NB4 (cell line): ENCODE measurements around the gene KATNIP.

Experiments used
- DNase-seq: peaks from one replicate; pipeline ENCODE4 v3.0.0; 2010; ENCODE audit warnings: low read depth
- H3K4me3 ChIP-seq: one replicate; pipeline ENCODE4 v1.5.1; 2011; ENCODE audit warnings: mild to moderate bottlenecking, low read depth, low read length, moderate library complexity
- MYC ChIP-seq: IDR thresholded peaks from 2 replicates; pipeline ENCODE4 v1.6.1; 2011; ENCODE audit warnings: low read depth, low read length
- POLR2A ChIP-seq: IDR thresholded peaks from 2 replicates; pipeline ENCODE4 v1.6.1; 2011; ENCODE audit warnings: mild to moderate bottlenecking; ENCODE audit not compliant: insufficient read length; ENCODE audit errors: extremely low read depth
- TF ChIP-seq, protein P1 (sequence below): IDR thresholded peaks from one replicate; pipeline ENCODE4 v1.5.1; 2012; ENCODE audit warnings: low read depth, low read length
- TF ChIP-seq, protein P2 (sequence below): IDR thresholded peaks from 2 replicates; pipeline ENCODE4 v1.6.1; 2011; ENCODE audit warnings: low read depth, low read length

KATNIP gene

DNA sequence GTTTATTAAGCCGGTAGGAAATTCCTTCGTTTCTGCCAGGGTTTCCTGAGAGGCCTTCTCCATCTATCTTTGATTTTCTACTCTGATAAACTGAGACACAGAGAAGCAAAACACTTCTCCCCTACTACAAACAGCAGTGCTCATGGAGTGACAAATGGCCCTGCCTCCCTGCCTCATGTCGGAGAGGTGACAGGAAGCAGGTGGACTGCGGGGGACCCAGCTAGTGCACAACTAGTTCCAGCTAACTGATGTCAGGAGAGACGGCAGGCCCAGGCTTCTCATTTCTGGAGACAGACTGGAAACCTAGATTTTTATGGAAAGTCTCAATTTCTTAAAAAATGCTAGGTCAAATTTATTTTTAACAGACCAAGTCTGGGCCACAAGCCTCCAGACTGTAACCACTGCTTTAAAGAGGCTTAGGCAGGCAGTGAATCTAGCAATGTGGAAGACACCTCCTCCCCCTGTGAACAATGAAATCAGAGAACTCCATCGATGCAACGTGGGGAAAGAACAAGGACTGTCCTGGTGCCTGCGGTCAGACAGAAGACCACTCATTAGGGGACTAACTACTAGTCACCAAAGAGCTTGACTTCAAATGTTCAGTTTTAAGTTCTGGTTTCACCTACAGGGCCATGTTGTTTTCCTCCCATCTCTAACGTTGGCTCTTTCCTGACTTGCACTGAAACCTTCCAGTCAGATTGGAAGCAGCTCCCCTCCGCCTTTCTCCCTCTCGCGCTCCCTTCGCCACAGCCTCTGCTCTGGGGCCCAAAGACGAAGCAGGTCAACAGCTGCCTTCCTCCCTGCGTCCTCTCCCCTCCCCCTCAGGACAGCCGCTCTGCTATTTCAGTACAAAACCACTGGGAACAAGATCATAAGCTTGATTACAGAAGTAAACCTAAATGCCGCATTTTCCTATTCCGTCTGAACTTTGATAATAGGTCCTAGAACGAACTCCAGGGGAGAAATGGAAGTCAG lies 17.8 kb upstream of the KATNIP start:
- no peak overlapping the region for H3K4me3 ChIP-seq
- TF ChIP-seq, protein P1, sequence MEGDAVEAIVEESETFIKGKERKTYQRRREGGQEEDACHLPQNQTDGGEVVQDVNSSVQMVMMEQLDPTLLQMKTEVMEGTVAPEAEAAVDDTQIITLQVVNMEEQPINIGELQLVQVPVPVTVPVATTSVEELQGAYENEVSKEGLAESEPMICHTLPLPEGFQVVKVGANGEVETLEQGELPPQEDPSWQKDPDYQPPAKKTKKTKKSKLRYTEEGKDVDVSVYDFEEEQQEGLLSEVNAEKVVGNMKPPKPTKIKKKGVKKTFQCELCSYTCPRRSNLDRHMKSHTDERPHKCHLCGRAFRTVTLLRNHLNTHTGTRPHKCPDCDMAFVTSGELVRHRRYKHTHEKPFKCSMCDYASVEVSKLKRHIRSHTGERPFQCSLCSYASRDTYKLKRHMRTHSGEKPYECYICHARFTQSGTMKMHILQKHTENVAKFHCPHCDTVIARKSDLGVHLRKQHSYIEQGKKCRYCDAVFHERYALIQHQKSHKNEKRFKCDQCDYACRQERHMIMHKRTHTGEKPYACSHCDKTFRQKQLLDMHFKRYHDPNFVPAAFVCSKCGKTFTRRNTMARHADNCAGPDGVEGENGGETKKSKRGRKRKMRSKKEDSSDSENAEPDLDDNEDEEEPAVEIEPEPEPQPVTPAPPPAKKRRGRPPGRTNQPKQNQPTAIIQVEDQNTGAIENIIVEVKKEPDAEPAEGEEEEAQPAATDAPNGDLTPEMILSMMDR = no peak
- TF ChIP-seq MYC = no peak
- no peak for TF ChIP-seq POLR2A
- TF ChIP-seq, protein P2, sequence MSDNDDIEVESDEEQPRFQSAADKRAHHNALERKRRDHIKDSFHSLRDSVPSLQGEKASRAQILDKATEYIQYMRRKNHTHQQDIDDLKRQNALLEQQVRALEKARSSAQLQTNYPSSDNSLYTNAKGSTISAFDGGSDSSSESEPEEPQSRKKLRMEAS = no peak
- DNase-seq = no peak

DNA sequence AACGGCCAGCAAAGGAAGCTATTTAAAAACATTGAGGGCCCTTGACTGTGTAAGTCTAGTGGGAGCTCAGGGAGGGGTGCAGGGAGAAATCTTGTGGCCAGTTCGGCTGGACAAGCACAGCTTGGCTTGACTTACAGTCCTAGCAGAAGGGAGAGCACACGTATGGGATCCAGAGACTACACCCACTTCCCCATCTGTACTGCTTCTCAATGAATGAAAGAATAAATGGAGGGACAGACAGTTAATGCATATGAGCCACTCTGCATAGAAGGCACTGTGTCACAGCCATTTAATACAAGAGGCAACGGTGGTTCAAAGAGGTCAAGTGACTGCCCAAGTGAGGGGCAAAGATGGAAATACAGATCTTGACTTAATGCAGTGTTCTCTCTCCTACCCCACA lies 15.7 kb upstream of the KATNIP start:
- no peak overlapping the region for H3K4me3 ChIP-seq
- DNase-seq = no peak
- TF ChIP-seq MYC = no peak
- no peak for TF ChIP-seq POLR2A
- TF ChIP-seq, protein P2 = no peak
- TF ChIP-seq, protein P1 = no peak

DNA sequence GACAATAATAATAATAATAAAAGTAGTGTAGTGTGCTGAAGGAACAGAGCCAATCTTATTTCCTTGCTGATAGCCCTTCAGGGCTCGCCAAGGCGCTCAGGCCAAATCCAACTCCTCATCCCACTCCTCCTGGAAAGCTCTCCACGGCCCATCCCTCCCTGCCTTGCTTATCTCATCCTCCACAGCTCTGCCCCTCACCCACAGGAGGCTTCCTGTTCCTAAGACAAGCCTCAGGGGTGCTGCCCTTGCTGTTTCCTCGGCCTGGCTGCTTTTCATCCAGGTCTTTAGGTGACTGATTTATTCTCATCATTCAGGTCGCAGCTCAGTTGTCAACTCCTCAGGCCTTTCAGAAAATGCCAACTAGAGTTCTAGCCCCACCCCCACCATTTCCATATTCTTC lies 11.4 kb upstream of the KATNIP start:
- H3K4me3 ChIP-seq = no peak overlapping the region
- TF ChIP-seq, protein P2 = no peak
- no peak for DNase-seq

DNA sequence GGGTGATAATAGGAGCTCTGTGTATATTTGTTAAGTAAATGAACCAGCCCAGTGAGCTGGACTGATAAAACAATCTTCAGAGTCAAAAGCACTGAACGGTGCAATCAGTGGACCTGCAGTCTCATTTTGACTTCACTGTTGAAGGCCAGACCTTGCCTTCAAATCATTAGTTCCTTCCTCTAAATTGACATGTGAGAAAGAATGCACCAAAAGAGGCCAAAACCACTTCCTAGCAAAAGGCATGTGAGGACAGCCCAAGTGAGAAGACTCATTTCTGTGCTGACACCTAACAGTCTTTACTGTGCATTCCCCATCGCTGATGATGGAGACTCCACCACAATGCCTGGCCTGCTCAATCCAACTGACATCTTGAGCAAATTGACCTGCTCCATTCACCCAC lies 10.8 kb upstream of the KATNIP start:
- H3K4me3 ChIP-seq = no peak overlapping the region
- TF ChIP-seq MYC (no peak), POLR2A (no peak)
- TF ChIP-seq, protein P2 = no peak
- TF ChIP-seq, protein P1 = no peak
- DNase-seq = no peak

DNA sequence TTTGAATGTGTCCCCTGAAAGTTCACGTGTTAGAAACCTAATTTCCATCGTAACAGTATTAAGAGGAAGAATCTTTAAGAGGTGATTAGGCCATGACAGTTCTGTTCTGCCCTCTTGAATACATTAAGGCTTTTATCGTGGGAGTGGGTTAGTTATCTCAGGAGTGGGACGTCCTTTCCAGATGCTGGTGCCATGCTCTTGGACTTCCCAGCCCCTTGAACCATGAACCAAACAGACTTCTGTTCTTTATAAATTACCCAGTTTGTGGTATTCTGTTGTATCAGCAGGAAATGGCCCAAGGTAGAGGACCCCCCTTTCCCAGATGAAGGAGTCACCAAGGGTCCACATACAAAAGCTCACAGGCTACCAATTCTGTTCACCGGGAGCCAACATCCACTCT lies 10.3 kb upstream of the KATNIP start:
- no peak for DNase-seq

DNA sequence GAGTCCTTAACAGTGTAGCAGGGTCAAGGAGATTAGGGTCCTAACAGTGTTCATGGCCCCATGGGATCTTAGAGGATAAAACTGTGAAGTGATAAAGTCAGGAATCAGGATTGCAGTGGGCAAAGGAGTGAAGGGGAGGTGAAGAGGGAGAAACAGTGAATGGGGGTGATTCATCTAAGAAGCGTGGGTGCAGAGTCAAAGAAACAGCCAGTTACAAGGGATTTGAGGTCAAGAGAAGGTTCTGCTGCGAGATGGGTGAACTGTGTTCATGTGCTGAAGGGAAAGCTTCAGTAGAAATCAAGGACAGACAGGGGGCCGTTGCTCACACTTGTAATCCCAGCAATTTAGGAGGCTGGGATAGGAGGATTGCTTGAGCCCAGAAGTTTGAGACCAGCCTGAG lies 6.1 kb upstream of the KATNIP start:
- no peak overlapping the region for H3K4me3 ChIP-seq
- no peak for DNase-seq
- TF ChIP-seq, protein P1 = no peak
- TF ChIP-seq, protein P2 = no peak
- TF ChIP-seq POLR2A (no peak), MYC (no peak)

More for the DNA sequence above, 10.3 kb upstream of the KATNIP start:
- H3K4me3 ChIP-seq = no peak overlapping the region
- TF ChIP-seq, protein P2 = no peak
- TF ChIP-seq POLR2A (no peak), MYC (no peak)
- TF ChIP-seq, protein P1 = no peak
